ENCODE measurements around the gene DNAJC6.
"Not testable (repeated sequence)": the region's sequence is repeated elsewhere in the genome, so short reads cannot be mapped to it uniquely, and the experiment has no call there.

Gene DNAJC6

GRCh38 chr1:65434760-65435159 is 125.4 kb downstream of the DNAJC6 start:
- DNase-seq: no peak

GRCh38 chr1:65435987-65436386 is 126.6 kb downstream of the DNAJC6 start:
- DNase-seq: peak; percentile 46

- no peak for DNase-seq
These were observed 128.3 kb downstream of the DNAJC6 start for GRCh38 chr1:65437616-65438015.

- no peak for DNase-seq
These were observed 131.1 kb downstream of the DNAJC6 start for GRCh38 chr1:65440322-65440900.

- DNase-seq: no peak
These were observed 131.6 kb downstream of the DNAJC6 start for GRCh38 chr1:65440915-65441314.

GRCh38 chr1:65441464-65441863 is 132.1 kb downstream of the DNAJC6 start:
- no peak for DNase-seq

- no peak for DNase-seq
These were observed 133.1 kb downstream of the DNAJC6 start for GRCh38 chr1:65442442-65442841.

GRCh38 chr1:65443647-65444046 is 134.3 kb downstream of the DNAJC6 start:
- no peak for DNase-seq

GRCh38 chr1:65444128-65444640 is 134.8 kb downstream of the DNAJC6 start:
- no peak for DNase-seq

GRCh38 chr1:65445837-65446236 is 136.5 kb downstream of the DNAJC6 start:
- no peak for DNase-seq

GRCh38 chr1:65449214-65449823 is 140.0 kb downstream of the DNAJC6 start:
- DNase-seq: no peak

GRCh38 chr1:65455678-65456077 is 146.3 kb downstream of the DNAJC6 start:
- DNase-seq: not testable (repeated sequence)

- no peak for DNase-seq
These were observed 147.1 kb downstream of the DNAJC6 start for GRCh38 chr1:65456481-65456880.

- no peak for DNase-seq
These were observed 148.5 kb downstream of the DNAJC6 start for GRCh38 chr1:65457868-65458267.

GRCh38 chr1:65458730-65459396 is 149.5 kb downstream of the DNAJC6 start:
- DNase-seq: no peak

- no peak for DNase-seq
These were observed 150.0 kb downstream of the DNAJC6 start for GRCh38 chr1:65459397-65459768.
